Kidney tubule cell (primary cell): ENCODE data around the gene NXF1.
"Not testable (repeated sequence)": the region's sequence is repeated elsewhere in the genome, so short reads cannot be mapped to it uniquely, and the experiment has no call there.

Experiments used
- DNase-seq: peaks from one replicate; pipeline ENCODE4 v3.0.0-alpha.2; 2018; ENCODE audit warnings: low spot score

The NXF1 gene

DNA sequence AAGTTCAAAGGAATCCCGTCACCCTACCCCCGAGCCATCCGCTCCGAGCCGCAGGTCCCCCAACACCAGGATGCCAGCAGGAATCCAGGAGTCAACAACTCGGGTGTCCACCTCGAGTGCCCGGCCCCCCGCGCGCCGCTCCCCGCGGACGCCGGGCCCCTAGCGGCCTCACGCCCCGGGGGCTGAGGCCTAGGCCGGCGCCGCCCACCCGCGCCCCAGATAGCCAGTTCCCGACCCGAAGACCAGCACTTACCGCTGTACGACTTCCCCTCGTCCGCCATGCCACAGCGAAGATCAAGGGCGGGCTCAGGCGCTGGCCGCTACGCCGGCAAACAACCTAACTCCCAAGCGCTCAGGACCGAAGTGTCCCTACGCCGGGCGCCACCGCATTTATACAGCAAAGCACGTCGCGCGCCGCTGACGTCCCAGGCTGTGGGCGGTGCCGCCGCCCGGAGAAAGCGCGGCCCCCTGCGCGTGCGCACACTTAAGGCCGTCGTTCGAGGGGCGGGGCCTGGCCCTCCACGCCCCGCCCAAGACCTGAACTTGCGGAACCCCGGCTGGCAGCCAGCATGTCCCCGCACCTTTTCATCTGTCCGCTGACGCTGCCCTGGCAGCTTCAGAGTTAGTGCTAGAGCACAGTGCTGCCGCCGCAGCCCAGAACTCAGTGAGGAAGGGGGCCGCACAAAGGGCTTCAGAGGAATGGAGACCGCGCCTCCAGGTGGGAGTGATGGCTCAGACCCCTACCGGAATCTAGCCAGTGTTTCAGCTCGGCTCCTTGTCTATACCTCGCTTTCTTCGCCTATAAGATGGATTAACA, at the start of gene NXF1:
Gene NXF1 (minus strand): TSS at position 365 of the 817 bp plus-strand sequence. CDS start 84 bp downstream, at position 281.
- peak; percentile 96 for DNase-seq

GRCh38 chr11:62854013-62854824, 49.0 kb upstream of the NXF1 start:
- no peak for DNase-seq

DNA sequence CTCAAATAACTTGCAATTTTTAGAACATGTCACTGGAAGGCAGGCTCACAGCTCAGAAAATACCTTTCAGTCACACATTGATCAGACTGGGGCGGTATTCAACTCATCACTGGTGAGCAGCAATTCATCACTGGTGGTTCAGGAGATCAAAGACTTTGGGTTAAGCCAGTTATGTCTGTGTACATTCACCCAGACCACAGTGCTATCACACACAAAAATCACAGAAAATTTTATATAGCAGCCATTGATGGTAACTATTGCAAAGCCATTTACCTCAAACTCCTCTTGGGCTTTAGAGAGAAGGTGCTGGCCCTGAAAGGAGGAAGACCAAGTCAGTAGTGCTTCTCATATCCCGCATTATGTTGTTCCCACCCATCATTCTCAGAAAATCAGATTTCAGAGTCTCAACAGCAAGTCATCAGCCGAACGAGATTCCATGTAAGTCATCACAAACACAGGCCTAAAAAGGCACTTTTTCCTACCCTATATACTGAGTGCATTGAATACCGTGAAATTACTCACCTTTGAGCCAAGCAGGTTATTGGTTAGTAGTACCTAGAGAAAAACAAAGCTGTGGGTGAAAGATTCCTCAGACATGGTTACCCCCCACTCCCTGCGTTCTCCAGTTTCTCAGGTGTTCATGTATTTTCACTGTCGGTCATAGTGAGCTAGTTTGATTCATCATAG, 48.2 kb upstream of the NXF1 start:
- DNase-seq, result no peak

DNA sequence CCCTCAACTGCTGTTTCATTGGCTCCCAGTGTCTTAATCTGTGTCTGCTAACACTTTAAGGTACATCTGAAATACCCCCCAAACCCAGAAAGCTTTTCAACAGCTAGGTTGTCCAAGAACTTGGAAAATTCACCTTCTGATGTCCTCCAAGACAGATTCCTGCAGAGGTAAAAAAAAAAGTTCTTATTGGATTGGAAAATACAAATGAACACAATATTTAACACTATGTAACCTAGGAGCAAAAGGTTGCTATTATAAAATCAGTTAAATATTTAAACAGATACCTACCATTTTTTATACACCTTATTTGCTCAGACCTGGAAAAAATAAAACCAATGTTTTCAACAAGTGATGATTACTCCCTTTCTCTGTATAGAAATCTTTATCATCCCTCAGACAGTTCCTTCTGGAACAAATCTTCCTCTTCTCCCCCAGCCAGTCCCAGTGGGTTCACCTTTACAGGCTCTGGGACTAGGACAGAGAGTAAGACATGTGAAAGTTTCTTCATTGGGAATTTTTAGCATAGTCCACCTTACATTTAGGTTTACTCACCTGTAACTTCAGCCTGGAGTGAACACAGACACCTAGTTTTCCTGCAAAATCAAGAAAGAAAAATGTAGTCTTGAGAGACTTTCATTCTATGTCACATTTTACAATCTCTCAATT, 47.4 kb upstream of the NXF1 start:
- no peak for DNase-seq

DNA sequence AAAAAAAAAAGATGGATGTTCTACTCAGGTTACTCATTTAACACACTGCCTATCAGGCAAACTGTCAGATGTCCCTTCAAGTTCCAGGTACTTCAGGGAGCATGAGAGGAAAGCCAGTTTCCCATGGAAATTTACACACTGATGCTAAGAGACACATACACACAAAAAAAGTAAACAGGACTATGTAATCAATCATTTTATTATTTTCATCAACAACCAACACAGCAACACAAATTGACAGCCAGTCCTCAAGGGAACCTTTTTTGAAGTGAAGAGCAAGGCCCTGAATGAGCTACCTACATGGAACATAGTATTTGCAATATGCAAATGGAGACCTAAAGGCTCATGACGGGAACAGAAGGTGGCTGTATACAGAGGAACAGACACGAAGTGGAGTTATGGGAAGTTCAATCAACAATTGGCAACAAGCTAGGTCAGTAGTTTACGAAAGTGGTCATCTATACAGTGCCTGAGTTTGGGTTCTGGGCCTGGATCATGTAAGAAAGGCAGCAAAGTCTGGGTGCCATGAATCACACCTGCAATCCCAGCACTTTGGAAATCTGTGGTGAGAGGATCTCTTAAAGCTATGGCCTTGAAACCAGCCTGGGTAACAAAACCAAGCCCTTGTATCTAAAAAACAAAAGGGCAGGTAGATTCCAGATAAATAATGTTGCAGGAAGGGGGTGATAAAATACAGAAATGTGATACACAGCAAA, 46.7 kb upstream of the NXF1 start:
- no peak for DNase-seq

GRCh38 chr11:62850911-62851806, 45.9 kb upstream of the NXF1 start:
- peak; percentile 42 for DNase-seq

DNA sequence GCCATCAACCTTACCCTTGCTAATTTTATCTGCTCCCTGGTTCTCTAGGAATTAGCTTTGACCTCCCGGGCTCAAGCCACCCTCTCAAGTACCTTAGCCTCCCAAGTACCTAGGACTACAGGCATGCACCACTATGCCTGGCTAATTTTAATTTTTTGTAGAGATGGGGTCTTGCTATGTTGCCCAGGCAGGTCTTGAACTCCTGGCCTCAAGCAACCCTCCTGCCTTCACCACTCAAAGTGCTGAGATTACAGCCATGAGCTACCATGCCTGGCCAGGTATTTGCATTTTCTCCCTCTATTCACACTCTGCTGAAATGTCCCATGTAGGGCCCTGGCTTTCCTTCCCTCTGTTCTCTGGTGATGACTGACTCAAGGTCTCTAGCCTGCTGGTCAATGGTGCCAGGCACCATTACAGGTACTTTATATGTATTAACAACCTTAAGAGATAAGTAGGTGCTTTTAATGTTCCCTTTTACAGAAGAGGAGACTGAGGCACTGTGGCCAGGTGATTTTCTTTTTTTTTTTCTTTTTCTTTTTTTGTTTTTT, 42.6 kb upstream of the NXF1 start:
- DNase-seq, result no peak

DNA sequence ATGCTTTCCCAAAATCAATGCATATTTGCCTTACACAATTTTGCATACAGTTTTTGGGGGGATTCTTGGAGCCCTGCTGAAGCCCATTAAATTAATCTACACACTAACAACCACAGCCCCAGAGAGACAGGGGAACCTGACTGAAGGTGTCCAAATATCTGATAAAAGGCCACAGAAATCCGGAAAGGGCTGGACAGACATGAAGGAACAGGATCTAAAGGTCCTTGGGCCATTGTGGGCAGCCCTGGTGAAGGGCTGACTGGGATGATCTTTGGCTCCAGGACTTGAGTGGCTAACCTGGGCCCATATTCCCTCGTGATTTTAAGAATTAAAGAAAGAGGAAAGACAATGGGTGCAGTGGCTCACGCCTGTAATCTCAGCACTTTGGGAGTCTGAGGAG, 40.9 kb upstream of the NXF1 start:
- no peak for DNase-seq

DNA sequence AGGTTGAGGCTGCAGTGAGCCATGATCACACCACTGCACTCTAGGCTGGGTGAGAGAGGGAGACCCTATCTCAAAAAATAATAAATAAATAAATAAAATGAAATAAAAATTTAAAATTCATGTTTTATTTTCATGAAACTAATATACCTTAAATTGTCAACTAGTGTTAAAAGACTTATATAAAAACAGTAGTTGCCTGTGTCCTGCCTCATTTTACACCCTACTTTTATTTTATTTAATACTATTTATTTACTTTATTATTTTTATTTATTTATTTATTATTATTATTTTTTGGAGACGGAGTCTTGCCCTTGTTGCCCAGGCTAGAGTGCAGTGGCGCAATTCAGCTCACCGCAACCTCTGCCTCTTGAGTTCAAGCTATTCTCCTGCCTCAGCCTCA, 38.9 kb upstream of the NXF1 start:
- DNase-seq, result no peak

- no peak for DNase-seq
Observed at GRCh38 chr11:62843466-62843865, 38.2 kb upstream of the NXF1 start.

DNA sequence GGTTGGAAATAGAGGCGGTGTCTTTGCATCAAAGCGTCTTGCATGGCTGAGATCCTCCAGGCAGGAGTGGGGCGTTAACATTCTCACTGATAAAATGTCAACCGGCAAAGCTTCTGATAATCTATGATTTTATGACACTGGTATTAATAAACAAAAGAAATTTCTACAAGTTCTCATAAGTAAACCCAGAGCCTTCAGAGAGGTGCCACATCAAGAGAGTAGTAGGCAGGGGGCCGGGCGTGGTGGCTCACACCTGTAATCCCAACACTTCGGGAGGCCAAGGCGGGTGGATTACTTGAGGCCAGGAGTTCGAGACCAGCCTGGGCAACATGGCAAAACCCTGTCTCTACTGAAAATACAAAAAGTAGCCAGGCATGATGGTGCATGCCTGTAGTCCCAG, 37.7 kb upstream of the NXF1 start:
- DNase-seq, result not testable (repeated sequence)

DNA sequence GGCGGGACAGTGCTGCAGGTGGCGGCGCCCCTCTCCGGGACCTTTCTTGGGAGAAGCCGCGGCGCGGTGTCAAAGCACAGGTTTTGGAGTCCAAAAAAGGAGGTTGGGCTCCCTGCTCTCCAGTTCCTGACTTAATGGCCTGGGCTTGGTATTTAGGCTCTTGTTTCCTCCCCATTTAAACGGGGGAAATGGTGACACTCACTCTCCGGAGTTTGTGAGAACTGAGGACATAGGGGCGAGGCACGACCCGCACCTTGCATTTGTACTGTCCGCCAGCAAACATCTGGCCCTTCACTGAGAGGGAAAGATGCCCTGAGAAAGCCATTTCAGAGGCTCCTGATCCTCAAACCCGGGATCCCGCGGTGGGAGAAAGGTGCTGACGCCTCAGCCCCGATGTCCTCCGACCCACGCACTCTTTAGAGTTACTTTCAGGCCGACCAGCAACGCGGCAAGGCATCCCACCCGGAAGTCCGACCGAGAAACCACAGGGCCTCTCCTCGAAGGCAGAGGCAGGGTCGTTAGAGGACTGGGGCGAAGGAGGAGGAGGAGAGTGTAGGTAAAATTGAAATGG, 37.0 kb upstream of the NXF1 start:
- no peak for DNase-seq

- DNase-seq, result peak; percentile 100
Observed at GRCh38 chr11:62841361-62842170, 36.3 kb upstream of the NXF1 start.

GRCh38 chr11:62840721-62841360, 35.6 kb upstream of the NXF1 start:
- peak; percentile 92 for DNase-seq

DNA sequence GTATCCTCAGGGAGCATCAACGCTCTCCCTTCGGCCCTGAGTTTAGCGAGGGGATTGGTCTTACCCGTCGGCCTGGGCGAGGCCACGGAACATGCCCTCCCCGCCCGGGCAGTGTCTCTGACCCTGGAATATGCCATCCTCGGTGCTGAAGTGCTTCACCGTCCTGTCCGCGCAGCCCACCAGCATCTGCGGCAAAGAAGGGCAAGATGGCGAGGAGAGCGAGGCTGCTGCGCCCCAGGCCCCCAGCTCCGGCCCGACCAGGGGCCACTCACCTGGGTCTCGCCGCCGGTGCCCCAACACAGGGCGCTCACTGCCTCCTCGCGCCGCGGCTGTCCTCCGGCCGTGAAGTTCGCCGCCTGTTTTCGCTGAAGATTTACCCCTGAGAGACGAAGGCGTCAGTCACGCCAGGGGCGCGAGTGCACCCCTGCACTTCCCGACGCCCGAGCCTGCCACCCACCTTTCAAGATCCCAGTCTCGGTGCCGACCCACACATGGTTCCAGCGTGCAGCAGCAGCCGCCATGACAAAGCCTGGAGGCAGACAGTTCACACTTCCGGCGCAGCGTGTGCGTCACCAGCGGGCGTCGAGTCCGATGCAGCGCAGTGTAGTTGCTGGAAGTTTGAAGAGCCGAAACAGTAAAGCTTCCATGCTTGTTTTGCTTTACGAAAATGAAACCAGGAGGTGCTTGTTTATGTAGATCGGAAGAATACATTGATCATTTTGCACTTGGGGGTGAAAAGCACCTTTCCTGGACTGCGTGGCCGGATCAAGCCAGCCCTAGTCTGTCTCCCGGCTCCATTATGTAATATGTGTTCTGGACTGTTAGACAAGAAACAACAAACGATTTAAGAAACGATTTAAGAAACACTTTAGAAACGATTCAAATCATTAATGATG, 34.1 kb upstream of the NXF1 start, which contains the start of gene WDR74:
Gene WDR74 (minus strand): TSS at position 541 of the 896 bp plus-strand sequence. CDS start 20 bp downstream, at position 521.
- peak; percentile 91 for DNase-seq

- no peak for DNase-seq
Observed at GRCh38 chr11:62835336-62835735, 30.1 kb upstream of the NXF1 start.
